HepG2 (cell line): ENCODE results near the gene DLG2. TPM values are rescaled to one million over a fixed set of nuclear protein-coding genes. Genes with fewer than 3 reads are reported as not detected.

Experiments
- ARNT ChIP-seq: fragments of 450-650 bp; IDR thresholded peaks from 2 replicates; pipeline ENCODE4 v1.6.1; 2017
- CAMTA2 ChIP-seq: sonication (generic); formaldehyde crosslinking; IDR thresholded peaks from 2 replicates; pipeline ENCODE4 v1.4.0; 2020; ENCODE audit warnings: mild to moderate bottlenecking, missing genetic modification reagents, borderline replicate concordance
- FOXK1 ChIP-seq: sonication (generic); formaldehyde crosslinking; IDR thresholded peaks from 2 replicates; pipeline ENCODE4 v1.4.0; 2020; ENCODE audit warnings: low read depth, missing genetic modification reagents, borderline replicate concordance
- ISX ChIP-seq: sonication (generic); formaldehyde crosslinking; conservative IDR thresholded peaks from 2 replicates; pipeline ENCODE4 v1.5.0; 2020; ENCODE audit warnings: missing genetic modification reagents
- MEF2D ChIP-seq: sonication (generic); formaldehyde crosslinking; IDR thresholded peaks from 2 replicates; pipeline ENCODE4 v1.5.1; 2020; ENCODE audit warnings: mild to moderate bottlenecking, missing genetic modification reagents
- RFXAP ChIP-seq: sonication (generic); formaldehyde crosslinking; IDR thresholded peaks from 2 replicates; pipeline ENCODE4 v1.4.0; 2020; ENCODE audit warnings: missing genetic modification reagents, borderline replicate concordance
- ZNF331 ChIP-seq: sonication (generic); formaldehyde crosslinking; IDR thresholded peaks from 2 replicates; pipeline ENCODE4 v1.4.0; 2020; ENCODE audit warnings: missing genetic modification reagents
- ZNF543 ChIP-seq: sonication (generic); formaldehyde crosslinking; IDR thresholded peaks from 2 replicates; pipeline ENCODE4 v1.4.0; 2020; ENCODE audit warnings: mild to moderate bottlenecking, missing genetic modification reagents
- polyA plus RNA-seq, 8 experiments: library from polyadenylated mRNA; depleted of rRNA in 3 of 8; stranded (reverse) in 7 of 8; unstranded in 1 of 8; fragments of >200 nt; fragmentation: Illumina TruSeq in 4 of 8; extraction: Trizol in 4 of 8; gene quantifications; 2 replicates each; pipeline versions ENCODE4 v1.2.1 to v1.2.3, GENCODE V29; 2011 to 2016; ENCODE audit warnings: low read depth in 4 of 8, missing spikeins in 1 of 8, mixed read lengths in 1 of 8; ENCODE audit not compliant: insufficient read depth in 1 of 8
- total RNA-seq, 5 experiments: library from RNA; depleted of rRNA; stranded (reverse); fragments of >200 nt; fragmentation: Illumina TruSeq; extraction: Trizol; gene quantifications; 2 replicates each; pipeline ENCODE4 v1.2.3, GENCODE V29; 2016; ENCODE audit warnings: low read depth in 1 of 5
- TF ChIP-seq, protein P1 (sequence below): sonication (generic); formaldehyde crosslinking; IDR thresholded peaks from 2 replicates; pipeline ENCODE4 v1.4.0; 2020; ENCODE audit warnings: mild to moderate bottlenecking, missing genetic modification reagents
- TF ChIP-seq, protein P2 (sequence below): sonication (generic); formaldehyde crosslinking; IDR thresholded peaks from 2 replicates; pipeline ENCODE4 v1.4.0; 2020; ENCODE audit warnings: missing genetic modification reagents
- TF ChIP-seq, protein P3 (sequence below): sonication (generic); formaldehyde crosslinking; IDR thresholded peaks from 2 replicates; pipeline ENCODE4 v1.4.0; 2020; ENCODE audit warnings: missing genetic modification reagents
- TF ChIP-seq, protein P4 (sequence below): sonication (generic); formaldehyde crosslinking; IDR thresholded peaks from 2 replicates; pipeline ENCODE4 v1.5.1; 2020; ENCODE audit warnings: missing genetic modification reagents, mild to moderate bottlenecking, borderline replicate concordance
- TF ChIP-seq, protein P5 (sequence below): sonication (generic); formaldehyde crosslinking; IDR thresholded peaks from 2 replicates; pipeline ENCODE4 v1.9.0; 2021; ENCODE audit warnings: missing genetic modification reagents, borderline replicate concordance
- TF ChIP-seq, protein P6 (sequence below): sonication (generic); formaldehyde crosslinking; IDR thresholded peaks from 2 replicates; pipeline ENCODE4 v1.4.0; 2020; ENCODE audit warnings: mild to moderate bottlenecking, missing genetic modification reagents

DLG2 gene
- total and polyA plus RNA-seq, 2 of the 13 experiments (the other 11 are each of a cell fraction or from before 2014, with no cell fraction given): 0.46 to 1.0 TPM

DNA sequence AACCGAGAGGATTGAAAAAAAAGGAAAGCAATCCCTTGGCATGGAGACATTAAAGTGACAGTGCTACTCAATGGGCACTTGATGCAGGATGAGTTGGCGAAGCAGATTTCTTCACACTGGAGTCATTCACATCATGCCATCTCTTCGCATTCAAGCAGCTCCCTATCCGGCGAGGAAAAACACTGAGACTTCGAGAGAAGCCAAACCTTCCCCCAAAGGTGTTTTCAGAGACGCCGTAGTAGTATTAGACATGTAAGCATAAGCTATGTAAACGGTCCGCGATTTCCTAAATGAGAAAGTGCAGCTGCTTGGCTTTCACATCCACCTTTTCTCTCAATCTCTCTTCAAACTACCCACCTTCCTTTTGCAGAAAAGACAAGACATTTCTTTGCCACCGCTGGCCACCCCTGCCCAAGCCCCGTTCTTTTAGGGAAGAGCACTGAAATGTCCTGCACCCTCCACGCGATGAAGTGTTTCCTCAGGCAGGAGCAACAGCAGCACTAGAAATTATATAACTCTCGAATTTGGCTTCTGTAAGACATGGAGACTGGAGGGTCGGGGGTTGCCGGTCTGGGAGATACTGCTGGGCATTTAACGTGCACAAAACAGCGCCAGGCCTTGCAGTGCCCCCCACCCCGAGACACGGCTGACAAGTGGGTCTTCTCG lies at the start of gene DLG2 (continued):
- TF ChIP-seq CAMTA2 (CRISPR knock-in tag): no peak
- peak; percentile 60; the same call in 1 of the 2 replicates for TF ChIP-seq ZNF543
- no peak for TF ChIP-seq ARNT
- TF ChIP-seq, protein P1, sequence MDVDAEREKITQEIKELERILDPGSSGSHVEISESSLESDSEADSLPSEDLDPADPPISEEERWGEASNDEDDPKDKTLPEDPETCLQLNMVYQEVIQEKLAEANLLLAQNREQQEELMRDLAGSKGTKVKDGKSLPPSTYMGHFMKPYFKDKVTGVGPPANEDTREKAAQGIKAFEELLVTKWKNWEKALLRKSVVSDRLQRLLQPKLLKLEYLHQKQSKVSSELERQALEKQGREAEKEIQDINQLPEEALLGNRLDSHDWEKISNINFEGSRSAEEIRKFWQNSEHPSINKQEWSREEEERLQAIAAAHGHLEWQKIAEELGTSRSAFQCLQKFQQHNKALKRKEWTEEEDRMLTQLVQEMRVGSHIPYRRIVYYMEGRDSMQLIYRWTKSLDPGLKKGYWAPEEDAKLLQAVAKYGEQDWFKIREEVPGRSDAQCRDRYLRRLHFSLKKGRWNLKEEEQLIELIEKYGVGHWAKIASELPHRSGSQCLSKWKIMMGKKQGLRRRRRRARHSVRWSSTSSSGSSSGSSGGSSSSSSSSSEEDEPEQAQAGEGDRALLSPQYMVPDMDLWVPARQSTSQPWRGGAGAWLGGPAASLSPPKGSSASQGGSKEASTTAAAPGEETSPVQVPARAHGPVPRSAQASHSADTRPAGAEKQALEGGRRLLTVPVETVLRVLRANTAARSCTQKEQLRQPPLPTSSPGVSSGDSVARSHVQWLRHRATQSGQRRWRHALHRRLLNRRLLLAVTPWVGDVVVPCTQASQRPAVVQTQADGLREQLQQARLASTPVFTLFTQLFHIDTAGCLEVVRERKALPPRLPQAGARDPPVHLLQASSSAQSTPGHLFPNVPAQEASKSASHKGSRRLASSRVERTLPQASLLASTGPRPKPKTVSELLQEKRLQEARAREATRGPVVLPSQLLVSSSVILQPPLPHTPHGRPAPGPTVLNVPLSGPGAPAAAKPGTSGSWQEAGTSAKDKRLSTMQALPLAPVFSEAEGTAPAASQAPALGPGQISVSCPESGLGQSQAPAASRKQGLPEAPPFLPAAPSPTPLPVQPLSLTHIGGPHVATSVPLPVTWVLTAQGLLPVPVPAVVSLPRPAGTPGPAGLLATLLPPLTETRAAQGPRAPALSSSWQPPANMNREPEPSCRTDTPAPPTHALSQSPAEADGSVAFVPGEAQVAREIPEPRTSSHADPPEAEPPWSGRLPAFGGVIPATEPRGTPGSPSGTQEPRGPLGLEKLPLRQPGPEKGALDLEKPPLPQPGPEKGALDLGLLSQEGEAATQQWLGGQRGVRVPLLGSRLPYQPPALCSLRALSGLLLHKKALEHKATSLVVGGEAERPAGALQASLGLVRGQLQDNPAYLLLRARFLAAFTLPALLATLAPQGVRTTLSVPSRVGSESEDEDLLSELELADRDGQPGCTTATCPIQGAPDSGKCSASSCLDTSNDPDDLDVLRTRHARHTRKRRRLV: no peak
- TF ChIP-seq, protein P2, sequence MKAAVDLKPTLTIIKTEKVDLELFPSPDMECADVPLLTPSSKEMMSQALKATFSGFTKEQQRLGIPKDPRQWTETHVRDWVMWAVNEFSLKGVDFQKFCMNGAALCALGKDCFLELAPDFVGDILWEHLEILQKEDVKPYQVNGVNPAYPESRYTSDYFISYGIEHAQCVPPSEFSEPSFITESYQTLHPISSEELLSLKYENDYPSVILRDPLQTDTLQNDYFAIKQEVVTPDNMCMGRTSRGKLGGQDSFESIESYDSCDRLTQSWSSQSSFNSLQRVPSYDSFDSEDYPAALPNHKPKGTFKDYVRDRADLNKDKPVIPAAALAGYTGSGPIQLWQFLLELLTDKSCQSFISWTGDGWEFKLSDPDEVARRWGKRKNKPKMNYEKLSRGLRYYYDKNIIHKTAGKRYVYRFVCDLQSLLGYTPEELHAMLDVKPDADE: no peak
- TF ChIP-seq, protein P3, sequence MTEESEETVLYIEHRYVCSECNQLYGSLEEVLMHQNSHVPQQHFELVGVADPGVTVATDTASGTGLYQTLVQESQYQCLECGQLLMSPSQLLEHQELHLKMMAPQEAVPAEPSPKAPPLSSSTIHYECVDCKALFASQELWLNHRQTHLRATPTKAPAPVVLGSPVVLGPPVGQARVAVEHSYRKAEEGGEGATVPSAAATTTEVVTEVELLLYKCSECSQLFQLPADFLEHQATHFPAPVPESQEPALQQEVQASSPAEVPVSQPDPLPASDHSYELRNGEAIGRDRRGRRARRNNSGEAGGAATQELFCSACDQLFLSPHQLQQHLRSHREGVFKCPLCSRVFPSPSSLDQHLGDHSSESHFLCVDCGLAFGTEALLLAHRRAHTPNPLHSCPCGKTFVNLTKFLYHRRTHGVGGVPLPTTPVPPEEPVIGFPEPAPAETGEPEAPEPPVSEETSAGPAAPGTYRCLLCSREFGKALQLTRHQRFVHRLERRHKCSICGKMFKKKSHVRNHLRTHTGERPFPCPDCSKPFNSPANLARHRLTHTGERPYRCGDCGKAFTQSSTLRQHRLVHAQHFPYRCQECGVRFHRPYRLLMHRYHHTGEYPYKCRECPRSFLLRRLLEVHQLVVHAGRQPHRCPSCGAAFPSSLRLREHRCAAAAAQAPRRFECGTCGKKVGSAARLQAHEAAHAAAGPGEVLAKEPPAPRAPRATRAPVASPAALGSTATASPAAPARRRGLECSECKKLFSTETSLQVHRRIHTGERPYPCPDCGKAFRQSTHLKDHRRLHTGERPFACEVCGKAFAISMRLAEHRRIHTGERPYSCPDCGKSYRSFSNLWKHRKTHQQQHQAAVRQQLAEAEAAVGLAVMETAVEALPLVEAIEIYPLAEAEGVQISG (CRISPR knock-in tag): no peak
- TF ChIP-seq, protein P4, sequence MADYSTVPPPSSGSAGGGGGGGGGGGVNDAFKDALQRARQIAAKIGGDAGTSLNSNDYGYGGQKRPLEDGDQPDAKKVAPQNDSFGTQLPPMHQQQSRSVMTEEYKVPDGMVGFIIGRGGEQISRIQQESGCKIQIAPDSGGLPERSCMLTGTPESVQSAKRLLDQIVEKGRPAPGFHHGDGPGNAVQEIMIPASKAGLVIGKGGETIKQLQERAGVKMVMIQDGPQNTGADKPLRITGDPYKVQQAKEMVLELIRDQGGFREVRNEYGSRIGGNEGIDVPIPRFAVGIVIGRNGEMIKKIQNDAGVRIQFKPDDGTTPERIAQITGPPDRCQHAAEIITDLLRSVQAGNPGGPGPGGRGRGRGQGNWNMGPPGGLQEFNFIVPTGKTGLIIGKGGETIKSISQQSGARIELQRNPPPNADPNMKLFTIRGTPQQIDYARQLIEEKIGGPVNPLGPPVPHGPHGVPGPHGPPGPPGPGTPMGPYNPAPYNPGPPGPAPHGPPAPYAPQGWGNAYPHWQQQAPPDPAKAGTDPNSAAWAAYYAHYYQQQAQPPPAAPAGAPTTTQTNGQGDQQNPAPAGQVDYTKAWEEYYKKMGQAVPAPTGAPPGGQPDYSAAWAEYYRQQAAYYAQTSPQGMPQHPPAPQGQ (CRISPR knock-in tag): no peak
- no peak for TF ChIP-seq FOXK1 (CRISPR knock-in tag)
- TF ChIP-seq, protein P5, sequence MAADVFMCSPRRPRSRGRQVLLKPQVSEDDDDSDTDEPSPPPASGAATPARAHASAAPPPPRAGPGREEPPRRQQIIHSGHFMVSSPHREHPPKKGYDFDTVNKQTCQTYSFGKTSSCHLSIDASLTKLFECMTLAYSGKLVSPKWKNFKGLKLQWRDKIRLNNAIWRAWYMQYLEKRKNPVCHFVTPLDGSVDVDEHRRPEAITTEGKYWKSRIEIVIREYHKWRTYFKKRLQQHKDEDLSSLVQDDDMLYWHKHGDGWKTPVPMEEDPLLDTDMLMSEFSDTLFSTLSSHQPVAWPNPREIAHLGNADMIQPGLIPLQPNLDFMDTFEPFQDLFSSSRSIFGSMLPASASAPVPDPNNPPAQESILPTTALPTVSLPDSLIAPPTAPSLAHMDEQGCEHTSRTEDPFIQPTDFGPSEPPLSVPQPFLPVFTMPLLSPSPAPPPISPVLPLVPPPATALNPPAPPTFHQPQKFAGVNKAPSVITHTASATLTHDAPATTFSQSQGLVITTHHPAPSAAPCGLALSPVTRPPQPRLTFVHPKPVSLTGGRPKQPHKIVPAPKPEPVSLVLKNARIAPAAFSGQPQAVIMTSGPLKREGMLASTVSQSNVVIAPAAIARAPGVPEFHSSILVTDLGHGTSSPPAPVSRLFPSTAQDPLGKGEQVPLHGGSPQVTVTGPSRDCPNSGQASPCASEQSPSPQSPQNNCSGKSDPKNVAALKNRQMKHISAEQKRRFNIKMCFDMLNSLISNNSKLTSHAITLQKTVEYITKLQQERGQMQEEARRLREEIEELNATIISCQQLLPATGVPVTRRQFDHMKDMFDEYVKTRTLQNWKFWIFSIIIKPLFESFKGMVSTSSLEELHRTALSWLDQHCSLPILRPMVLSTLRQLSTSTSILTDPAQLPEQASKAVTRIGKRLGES (CRISPR knock-in tag): no peak
- TF ChIP-seq RFXAP (CRISPR knock-in tag): no peak
- no peak for TF ChIP-seq ZNF331
- TF ChIP-seq, protein P6, sequence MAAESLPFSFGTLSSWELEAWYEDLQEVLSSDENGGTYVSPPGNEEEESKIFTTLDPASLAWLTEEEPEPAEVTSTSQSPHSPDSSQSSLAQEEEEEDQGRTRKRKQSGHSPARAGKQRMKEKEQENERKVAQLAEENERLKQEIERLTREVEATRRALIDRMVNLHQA (CRISPR knock-in tag): no peak
- TF ChIP-seq ISX (CRISPR knock-in tag): no peak
- TF ChIP-seq MEF2D (CRISPR knock-in tag): no peak
